Right lobe of liver (tissue), 6 donors: Measurements from ENCODE around the gene DPH3. TPM values are rescaled to one million over a fixed set of nuclear protein-coding genes. Genes with fewer than 3 reads are reported as not detected.

ENCODE experiments used
- ATAC-seq, 4 donors: fragments of 200-7000 bp; cut with Tn5 transposase; one replicate each; pipeline ENCODE4 v1.9.1; 2020; ENCODE audit warnings: mild to moderate bottlenecking in 4 of 4, moderate library complexity in 4 of 4
- DNase-seq, 3 donors: peaks; one replicate each; pipeline ENCODE4 v3.0.0-alpha.2; 2020
- H3K27ac ChIP-seq, 3 donors: fragments of 200-600 bp; one replicate each; pipeline ENCODE4 v1.8.0; 2022
- H3K27me3 ChIP-seq, 2 donors: fragments of 200-600 bp; one replicate each; pipeline ENCODE4 v1.8.0; 2022
- H3K36me3 ChIP-seq, 4 donors: fragments of 200-600 bp; sonication (generic) in 1 of 4; one replicate each; pipeline versions ENCODE4 v1.5.1 to v1.8.0; 2017 to 2022; ENCODE audit warnings: control low read depth in 1 of 4
- H3K4me1 ChIP-seq, 4 donors: fragments of 200-600 bp; sonication (generic) in 1 of 4; one replicate each; pipeline versions ENCODE4 v1.5.1 to v1.8.0; 2017 to 2022; ENCODE audit warnings: control low read depth in 1 of 4
- H3K4me3 ChIP-seq, 3 donors: fragments of 200-600 bp; one replicate each; pipeline ENCODE4 v1.8.0; 2022
- H3K9me3 ChIP-seq, 4 donors: fragments of 200-600 bp; sonication (generic) in 1 of 4; one replicate each; pipeline versions ENCODE4 v1.5.1 to v1.8.0; 2017 to 2022; ENCODE audit warnings: control low read depth in 1 of 4
- POLR2A ChIP-seq: fragments of 450-650 bp; IDR thresholded peaks from one replicate; pipeline ENCODE4 v1.6.1; 2017; ENCODE audit warnings: antibody characterized with exemption, mild to moderate bottlenecking
- WGBS: methylation state at CpG from one replicate; pipeline ENCODE4 v1.1.6; 2018; ENCODE audit warnings: low coverage, low lambda C conversion rate; ENCODE audit not compliant: insufficient coverage; ENCODE audit errors: missing lambda C conversion rate; 5-methylcytosine and 5-hydroxymethylcytosine counted together
- intact Hi-C, 2 donors: fragments of 100-400 bp; cut with DNase I; formaldehyde crosslinking; loops; one replicate each; pipeline versions ENCODE4 v1.11.2 to v1.14.1; 2022
- total RNA-seq, 6 experiments: library from RNA; depleted of rRNA in 2 of 6; stranded (reverse); fragments of >200 nt in 2 of 6; fragmentation: NEBNext Ultra II Directional in 3 of 6; extraction: Animal tissue kit (Norgen Biotek cat#: 25700) in 3 of 6; gene quantifications; one replicate each; pipeline versions ENCODE4 v1.1.0 to v1.2.4, GENCODE V29; 2016 to 2023
- TF ChIP-seq, protein P1 (sequence below), 4 donors: fragments of 200-600 bp in 3 of 4; fragments of 450-650 bp in 1 of 4; IDR thresholded peaks; one replicate each; pipeline versions ENCODE4 v1.5.1 to v1.8.0; 2016 to 2022; ENCODE audit warnings: antibody characterized with exemption in 4 of 4, mild to moderate bottlenecking in 2 of 4
- donor health status: DM: no; HTN: yes; CAD: no.
- donor health status: DM: no; HTN: no; CAD: no.
- donor health status: DM: no; HTN: no; CAD: no.
- donor health status: DM: no; HTN: yes; CAD: no.
- donor health status: DM: no; HTN: yes; CAD: no.

The DPH3 gene
- total RNA-seq, 6 experiments from 2014 or later, result 9.7 to 15.0 (median 12.9) TPM

DNA sequence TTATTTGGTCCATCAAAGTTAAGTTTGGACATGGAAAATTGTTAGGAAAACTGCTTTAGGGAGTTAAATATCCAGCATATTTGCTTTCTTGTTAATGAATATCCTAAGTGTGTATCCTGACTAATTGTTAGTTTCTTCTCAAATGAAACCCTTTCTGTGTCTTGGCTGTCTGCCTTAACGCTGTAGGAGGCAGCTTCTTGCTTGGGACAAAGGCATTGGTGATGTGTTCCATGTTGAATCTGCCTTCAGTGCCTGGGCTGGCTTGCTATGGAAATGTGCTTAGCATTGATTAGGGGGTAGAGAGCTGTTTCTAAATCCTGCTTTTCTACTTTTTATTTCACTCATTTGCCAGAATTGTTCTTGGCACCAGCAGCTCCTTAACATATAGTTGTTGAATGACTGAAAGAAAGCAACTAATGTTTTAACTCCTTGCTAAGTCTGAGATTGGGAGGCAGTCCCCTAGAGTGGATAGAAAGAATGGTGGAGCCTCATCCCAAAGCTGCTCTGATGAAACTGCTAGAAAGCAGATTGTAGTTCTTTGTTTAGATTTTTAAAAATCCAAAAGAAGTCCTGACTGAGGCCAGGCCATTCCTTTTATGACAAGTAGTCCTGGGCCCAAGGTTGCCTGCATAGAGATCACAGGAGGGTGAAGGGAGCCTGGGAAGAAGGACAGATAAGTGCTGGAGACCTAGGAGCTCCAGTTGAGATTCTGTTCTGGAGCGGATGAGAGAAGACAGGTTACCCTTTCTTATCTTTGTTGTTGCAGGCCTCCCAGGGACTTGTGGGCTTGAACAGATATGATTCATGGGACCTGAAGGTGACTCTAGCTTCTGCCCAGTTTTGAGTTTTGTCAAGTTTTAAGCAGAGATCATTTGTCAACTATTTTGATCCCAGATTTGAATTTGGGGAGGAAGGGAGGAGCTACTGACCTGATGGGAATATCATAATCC is 39.6 kb upstream of the DPH3 start:
- intact Hi-C loops, result no loop called here
- H3K4me1 ChIP-seq, result peaks cover 0 to 27% (median 10%) of the 10 kb centered on the region in 4 donors
- no peak overlapping the region for H3K4me3 ChIP-seq
- H3K36me3 ChIP-seq, result peaks cover 0 to 13% (median 4%) of the 10 kb centered on the region in 4 donors
- no peak overlapping the region for H3K27ac ChIP-seq
- DNase-seq, result no peak
- H3K9me3 ChIP-seq, result no peaks in the 10 kb centered on the region
- H3K27me3 ChIP-seq, result no peaks in the 10 kb centered on the region
- WGBS, result 48% methylated on average over 2 of the region's 2 CpGs
- peak in 1 of 4 donors; percentile 24 for ATAC-seq
- TF ChIP-seq, protein P1, sequence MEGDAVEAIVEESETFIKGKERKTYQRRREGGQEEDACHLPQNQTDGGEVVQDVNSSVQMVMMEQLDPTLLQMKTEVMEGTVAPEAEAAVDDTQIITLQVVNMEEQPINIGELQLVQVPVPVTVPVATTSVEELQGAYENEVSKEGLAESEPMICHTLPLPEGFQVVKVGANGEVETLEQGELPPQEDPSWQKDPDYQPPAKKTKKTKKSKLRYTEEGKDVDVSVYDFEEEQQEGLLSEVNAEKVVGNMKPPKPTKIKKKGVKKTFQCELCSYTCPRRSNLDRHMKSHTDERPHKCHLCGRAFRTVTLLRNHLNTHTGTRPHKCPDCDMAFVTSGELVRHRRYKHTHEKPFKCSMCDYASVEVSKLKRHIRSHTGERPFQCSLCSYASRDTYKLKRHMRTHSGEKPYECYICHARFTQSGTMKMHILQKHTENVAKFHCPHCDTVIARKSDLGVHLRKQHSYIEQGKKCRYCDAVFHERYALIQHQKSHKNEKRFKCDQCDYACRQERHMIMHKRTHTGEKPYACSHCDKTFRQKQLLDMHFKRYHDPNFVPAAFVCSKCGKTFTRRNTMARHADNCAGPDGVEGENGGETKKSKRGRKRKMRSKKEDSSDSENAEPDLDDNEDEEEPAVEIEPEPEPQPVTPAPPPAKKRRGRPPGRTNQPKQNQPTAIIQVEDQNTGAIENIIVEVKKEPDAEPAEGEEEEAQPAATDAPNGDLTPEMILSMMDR (IDR thresholded peaks at IDR 0.05), result no peak
- TF ChIP-seq POLR2A, result no peak

DNA sequence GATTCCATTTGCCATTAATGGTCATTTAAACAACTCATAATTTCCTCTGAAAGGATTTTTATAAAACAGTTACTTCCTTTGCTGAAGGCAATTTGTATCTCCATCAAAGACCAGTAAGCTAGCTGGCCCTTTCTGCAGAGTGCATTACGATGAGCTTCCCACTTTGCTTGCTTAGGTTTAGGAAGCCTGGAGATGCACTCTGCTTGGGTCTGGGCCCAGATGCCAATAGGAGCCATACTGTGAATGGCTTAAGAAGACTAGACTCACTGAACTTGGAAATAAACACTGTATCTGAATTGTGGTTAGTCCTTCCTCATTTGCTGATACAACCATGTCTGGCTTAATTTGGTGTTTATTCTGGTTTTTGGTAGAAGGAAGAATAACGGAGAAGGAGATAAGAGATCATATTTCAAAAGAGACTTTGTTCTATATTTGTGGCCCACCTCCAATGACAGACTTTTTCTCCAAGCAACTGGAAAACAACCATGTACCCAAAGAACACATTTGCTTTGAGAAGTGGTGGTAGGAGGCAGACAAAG is 38.4 kb upstream of the DPH3 start:
- Histone ChIP-seq H3K27ac (no peak overlapping the region), H3K36me3 (peaks cover 0 to 13% (median 4%) of the 10 kb centered on the region in 4 donors), H3K9me3 (no peaks in the 10 kb centered on the region), H3K27me3 (no peaks in the 10 kb centered on the region), H3K4me3 (no peak overlapping the region), H3K4me1 (peaks cover 0 to 27% (median 10%) of the 10 kb centered on the region in 4 donors)
- TF ChIP-seq POLR2A, result no peak
- TF ChIP-seq, protein P1 (IDR thresholded peaks at IDR 0.05), result no peak
- intact Hi-C loops, result no loop called here
- 51% methylated on average over 2 of the region's 2 CpGs for WGBS
- DNase-seq (no peak), ATAC-seq (no peak)

DNA sequence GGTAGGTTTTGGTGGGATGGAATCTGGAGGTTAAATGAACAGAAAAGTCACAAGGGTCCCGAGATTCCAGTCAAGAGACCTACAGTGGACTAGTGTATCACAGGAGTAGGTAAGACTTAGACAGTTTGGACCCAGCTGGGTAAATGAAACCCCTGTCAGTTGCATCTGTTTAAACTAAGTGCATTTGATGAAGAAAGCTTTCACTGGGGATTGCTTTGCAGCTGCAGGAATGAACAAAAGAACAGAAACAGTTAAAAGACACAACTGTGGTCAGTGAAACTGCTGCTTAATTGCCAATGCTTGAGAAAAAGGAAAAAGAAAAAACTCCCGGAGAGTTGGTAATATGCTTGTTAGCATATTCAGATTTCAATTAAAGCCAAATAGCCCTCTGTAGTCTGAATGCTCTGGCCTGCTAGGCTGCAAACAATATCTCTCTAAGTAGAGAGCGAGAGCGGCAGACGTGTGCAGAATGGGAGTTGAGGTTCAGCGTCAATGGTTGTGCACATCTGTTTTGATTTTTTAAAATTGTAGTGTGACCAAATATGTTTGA is 37.4 kb upstream of the DPH3 start:
- Histone ChIP-seq H3K27ac (no peak overlapping the region), H3K4me3 (no peak overlapping the region), H3K36me3 (peaks cover 0 to 13% (median 3%) of the 10 kb centered on the region in 4 donors), H3K4me1 (peaks cover 0 to 27% (median 10%) of the 10 kb centered on the region in 4 donors), H3K9me3 (no peaks in the 10 kb centered on the region), H3K27me3 (no peaks in the 10 kb centered on the region)
- intact Hi-C loops, result no loop called here
- ATAC-seq (no peak), DNase-seq (no peak)
- TF ChIP-seq, protein P1 (IDR thresholded peaks at IDR 0.05), result no peak
- no peak for TF ChIP-seq POLR2A
- 85% methylated on average over 6 of the region's 6 CpGs for WGBS

DNA sequence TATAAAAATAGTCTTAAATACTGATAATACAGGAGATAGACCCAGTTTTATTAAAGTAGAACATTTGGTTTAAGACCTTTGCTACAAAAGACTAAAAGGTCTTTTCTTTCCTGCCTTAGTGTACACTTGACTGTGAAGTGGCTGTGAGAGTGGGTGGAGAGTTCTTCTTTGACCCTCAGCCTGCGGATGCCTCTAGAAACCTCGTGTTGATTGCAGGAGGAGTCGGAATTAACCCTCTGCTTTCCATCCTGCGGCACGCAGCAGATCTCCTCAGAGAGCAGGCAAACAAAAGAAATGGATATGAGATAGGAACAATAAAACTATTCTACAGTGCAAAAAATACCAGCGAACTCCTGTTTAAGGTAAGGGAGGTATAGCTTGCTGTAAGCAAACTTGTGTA is 36.8 kb upstream of the DPH3 start:
- intact Hi-C loops, result no loop called here
- H3K4me1 ChIP-seq, result peaks cover 0 to 27% (median 10%) of the 10 kb centered on the region in 4 donors
- H3K9me3 ChIP-seq, result no peaks in the 10 kb centered on the region
- no peak for TF ChIP-seq POLR2A
- TF ChIP-seq, protein P1 (IDR thresholded peaks at IDR 0.05), result no peak
- ATAC-seq, result no peak
- H3K27me3 ChIP-seq, result no peaks in the 10 kb centered on the region
- no peak for DNase-seq
- H3K4me3 ChIP-seq, result no peak overlapping the region
- WGBS, result 33% methylated on average over 6 of the region's 6 CpGs
- H3K27ac ChIP-seq, result peak overlapping the region in 1 of 3 donors; percentile 16
- peaks cover 0 to 13% (median 3%) of the 10 kb centered on the region in 4 donors for H3K36me3 ChIP-seq
